HepG2 (cell line): Measurements from ENCODE around the gene EIF4G1. TPM values are rescaled to one million over a fixed set of nuclear protein-coding genes. Genes with fewer than 3 reads are reported as not detected.

Experiments
- FOSL2 ChIP-seq: sonication (generic); formaldehyde crosslinking; IDR thresholded peaks from 2 replicates; pipeline ENCODE4 v1.4.0; 2020; ENCODE audit warnings: missing genetic modification reagents
- PATZ1 ChIP-seq: sonication (generic); formaldehyde crosslinking; IDR thresholded peaks from 2 replicates; pipeline ENCODE4 v1.4.0; 2020; ENCODE audit warnings: missing genetic modification reagents
- PAXIP1 ChIP-seq: sonication (generic); formaldehyde crosslinking; conservative IDR thresholded peaks from 2 replicates; pipeline ENCODE4 v1.4.0; 2020; ENCODE audit warnings: mild to moderate bottlenecking, missing genetic modification reagents, moderate library complexity
- POLR2G ChIP-seq: fragments of 200-400 bp; formaldehyde crosslinking; IDR thresholded peaks from 2 replicates; pipeline ENCODE4 v1.6.1; 2018; ENCODE audit warnings: mild to moderate bottlenecking, low read depth, low read length, moderate library complexity
- PRDM10 ChIP-seq: sonication (generic); formaldehyde crosslinking; IDR thresholded peaks from 2 replicates; pipeline ENCODE4 v1.4.0; 2020; ENCODE audit warnings: low read depth, missing genetic modification reagents
- RFXANK ChIP-seq: IDR thresholded peaks from 2 replicates; pipeline ENCODE4 v1.6.1; 2016
- SNAPC2 ChIP-seq: sonication (generic); formaldehyde crosslinking; IDR thresholded peaks from 2 replicates; pipeline ENCODE4 v1.8.1; 2022; ENCODE audit warnings: mild to moderate bottlenecking, missing genetic modification reagents
- TOPORS ChIP-seq: sonication (generic); formaldehyde crosslinking; IDR thresholded peaks from 2 replicates; pipeline ENCODE4 v1.8.0; 2023; ENCODE audit warnings: mild to moderate bottlenecking, missing genetic modification reagents
- YY1 ChIP-seq: IDR thresholded peaks from 2 replicates; pipeline ENCODE4 v1.6.1; 2011; ENCODE audit warnings: low read length, low read depth, moderate library complexity, mild to moderate bottlenecking; ENCODE audit not compliant: insufficient read depth, insufficient replicate concordance
- ZBTB46 ChIP-seq: sonication (generic); formaldehyde crosslinking; IDR thresholded peaks from 2 replicates; pipeline ENCODE4 v1.4.0; 2020; ENCODE audit warnings: mild to moderate bottlenecking, missing genetic modification reagents, borderline replicate concordance
- ZFP41 ChIP-seq: sonication (generic); formaldehyde crosslinking; IDR thresholded peaks from 2 replicates; pipeline ENCODE4 v1.4.0; 2020; ENCODE audit warnings: mild to moderate bottlenecking, missing genetic modification reagents, borderline replicate concordance
- ZKSCAN5 ChIP-seq: sonication (generic); formaldehyde crosslinking; IDR thresholded peaks from 2 replicates; pipeline ENCODE4 v1.5.1; 2020; ENCODE audit warnings: mild to moderate bottlenecking, missing genetic modification reagents
- ZNF264 ChIP-seq: sonication (generic); formaldehyde crosslinking; IDR thresholded peaks from 2 replicates; pipeline ENCODE4 v1.4.0; 2020; ENCODE audit warnings: missing genetic modification reagents
- ZNF703 ChIP-seq: sonication (generic); formaldehyde crosslinking; IDR thresholded peaks from 2 replicates; pipeline ENCODE4 v1.5.1; 2020; ENCODE audit warnings: missing genetic modification reagents, mild to moderate bottlenecking, moderate library complexity, borderline replicate concordance
- ZNF770 ChIP-seq: sonication (generic); formaldehyde crosslinking; IDR thresholded peaks from 2 replicates; pipeline ENCODE4 v1.5.0; 2020; ENCODE audit warnings: mild to moderate bottlenecking, missing genetic modification reagents
- ZNF883 ChIP-seq: sonication (generic); formaldehyde crosslinking; IDR thresholded peaks from 2 replicates; pipeline ENCODE4 v1.5.1; 2020; ENCODE audit warnings: mild to moderate bottlenecking, missing genetic modification reagents; ENCODE audit errors: not compliant biosample characterization
- polyA plus RNA-seq, 8 experiments: library from polyadenylated mRNA; depleted of rRNA in 3 of 8; stranded (reverse) in 7 of 8; unstranded in 1 of 8; fragments of >200 nt; fragmentation: Illumina TruSeq in 4 of 8; extraction: Trizol in 4 of 8; gene quantifications; 2 replicates each; pipeline versions ENCODE4 v1.2.1 to v1.2.3, GENCODE V29; 2011 to 2016; ENCODE audit warnings: low read depth in 4 of 8, missing spikeins in 1 of 8, mixed read lengths in 1 of 8; ENCODE audit not compliant: insufficient read depth in 1 of 8
- total RNA-seq, 5 experiments: library from RNA; depleted of rRNA; stranded (reverse); fragments of >200 nt; fragmentation: Illumina TruSeq; extraction: Trizol; gene quantifications; 2 replicates each; pipeline ENCODE4 v1.2.3, GENCODE V29; 2016; ENCODE audit warnings: low read depth in 1 of 5

EIF4G1 gene
- total and polyA plus RNA-seq, 2 of the 13 experiments (the other 11 are each of a cell fraction or from before 2014, with no cell fraction given) = 208 to 213 TPM

- peak; percentile 33; the same call in 1 of the 2 replicates for TF ChIP-seq PAXIP1 (CRISPR knock-in tag)
- TF ChIP-seq ZNF703 (CRISPR knock-in tag) = no peak
- no peak for TF ChIP-seq ZNF264 (CRISPR knock-in tag)
- no peak for TF ChIP-seq ZNF883 (CRISPR knock-in tag)
- no peak for TF ChIP-seq FOSL2
- no peak for TF ChIP-seq PRDM10 (CRISPR knock-in tag)
- TF ChIP-seq ZFP41 (CRISPR knock-in tag) = no peak
- no peak for TF ChIP-seq SNAPC2 (CRISPR knock-in tag)
- no peak for TF ChIP-seq TOPORS
- TF ChIP-seq YY1 = peak; percentile 84
- no peak for TF ChIP-seq ZNF770 (CRISPR knock-in tag)
- no peak for TF ChIP-seq ZKSCAN5 (CRISPR knock-in tag)
- no peak for TF ChIP-seq ZBTB46 (CRISPR knock-in tag)
- peak; percentile 55; the same call in 1 of the 2 replicates for TF ChIP-seq POLR2G
- no peak for TF ChIP-seq RFXANK (CRISPR knock-in tag)
- peak; percentile 74 for TF ChIP-seq PATZ1 (CRISPR knock-in tag)
These were observed at the start of gene EIF4G1 (continued) for GRCh38 chr3:184314363-184314699.
